IMR-90 (cell line): ENCODE results near the gene PF4V1. TPM values are rescaled to one million over a fixed set of nuclear protein-coding genes. Genes with fewer than 3 reads are reported as not detected.

Experiments
- ATAC-seq: fragments of 200-7000 bp; cut with Tn5 transposase; 2 replicates; pipeline ENCODE4 v1.9.1; 2020; ENCODE audit warnings: low read depth, mild to moderate bottlenecking, moderate library complexity
- BruUV-seq: library from RNA; stranded (reverse); fragments of 400-500 nt; replicated peaks from 2 replicates; lab custom pipeline; 2021; lab: Mats Ljungman, UMichigan
- CTCF ChIA-PET: fragments of 300-600 bp; formaldehyde crosslinking; extraction: SDS; loops from one replicate; lab custom pipeline; 2021; ENCODE audit warnings: antibody characterized with exemption; lab: Yijun Ruan, JAX
- POLR2A ChIA-PET: fragments of 300-600 bp; sonication (Branson Sonifier 250); formaldehyde crosslinking; loops from one replicate; lab custom pipeline; 2022; ENCODE audit warnings: antibody characterized with exemption; ENCODE audit not compliant: unreplicated experiment; lab: Charles Lee
- DNase-seq: peaks from one replicate; pipeline ENCODE4 v3.0.0; 2013
- H2AFZ ChIP-seq: replicated peaks from 2 replicates; pipeline ENCODE3; 2013; ENCODE audit warnings: low read length, mild to moderate bottlenecking; ENCODE audit not compliant: poor library complexity
- H2AK5ac ChIP-seq: 2 replicates; pipeline ENCODE4 v1.6.1; 2013; ENCODE audit warnings: low read depth, low read length, inconsistent platforms
- H2AK9ac ChIP-seq: replicated peaks from 2 replicates; pipeline ENCODE3; 2013; ENCODE audit warnings: mild to moderate bottlenecking, low read depth, low read length, moderate library complexity; ENCODE audit not compliant: poor library complexity
- H2BK120ac ChIP-seq: 2 replicates; pipeline ENCODE4 v1.6.1; 2013; ENCODE audit warnings: low read depth, low read length, inconsistent platforms
- H2BK15ac ChIP-seq: 3 replicates; pipeline ENCODE4 v1.6.1; 2013; ENCODE audit warnings: low read depth, low read length, inconsistent platforms
- H2BK20ac ChIP-seq: 2 replicates; pipeline ENCODE4 v1.6.1; 2013; ENCODE audit warnings: low read depth, mild to moderate bottlenecking, inconsistent platforms, low read length, moderate library complexity
- H2BK5ac ChIP-seq: 2 replicates; pipeline ENCODE4 v1.6.1; 2013; ENCODE audit warnings: mild to moderate bottlenecking, low read depth, low read length, inconsistent platforms; ENCODE audit not compliant: poor library complexity, severe bottlenecking
- H3K14ac ChIP-seq: replicated peaks from 2 replicates; pipeline ENCODE4 v1.6.1; 2013; ENCODE audit warnings: low read depth, low read length, inconsistent platforms
- H3K18ac ChIP-seq: 2 replicates; pipeline ENCODE4 v1.6.1; 2013; ENCODE audit warnings: low read depth, low read length, control low read depth
- H3K23ac ChIP-seq: 2 replicates; pipeline ENCODE4 v1.6.1; 2013; ENCODE audit warnings: low read depth, low read length, inconsistent platforms
- H3K27ac ChIP-seq: 2 replicates; pipeline ENCODE4 v1.5.1; 2013; ENCODE audit warnings: mild to moderate bottlenecking, control low read depth, low read length; ENCODE audit not compliant: insufficient read depth
- H3K27me3 ChIP-seq: 2 replicates; pipeline ENCODE4 v1.6.1; 2013; ENCODE audit warnings: low read length; ENCODE audit not compliant: control insufficient read depth, insufficient read depth
- H3K36me3 ChIP-seq: 2 replicates; pipeline ENCODE4 v1.6.1; 2013; ENCODE audit warnings: low read length, mixed read lengths; ENCODE audit not compliant: control insufficient read depth, insufficient read depth
- H3K4ac ChIP-seq: 2 replicates; pipeline ENCODE4 v1.6.1; 2013; ENCODE audit warnings: low read depth, low read length, inconsistent platforms
- H3K4me1 ChIP-seq: 2 replicates; pipeline ENCODE4 v1.6.1; 2013; ENCODE audit warnings: low read length, mixed read lengths; ENCODE audit not compliant: control insufficient read depth, insufficient read depth
- H3K4me2 ChIP-seq: 2 replicates; pipeline ENCODE4 v1.6.1; 2013; ENCODE audit warnings: low read depth, mild to moderate bottlenecking, control low read depth, low read length, moderate library complexity
- H3K4me3 ChIP-seq: 2 replicates; pipeline ENCODE4 v1.5.1; 2013; ENCODE audit warnings: low read depth, mild to moderate bottlenecking, control low read depth, low read length, moderate library complexity; ENCODE audit not compliant: insufficient read depth
- H3K56ac ChIP-seq: 2 replicates; pipeline ENCODE4 v1.6.1; 2013; ENCODE audit warnings: low read length, inconsistent platforms; ENCODE audit not compliant: insufficient read depth; ENCODE audit errors: extremely low read depth
- H3K79me1 ChIP-seq, 2 experiments: 2 replicates each; pipeline ENCODE4 v1.6.1; 2013; ENCODE audit warnings: low read length in 2 of 2, inconsistent platforms in 1 of 2, low read depth in 1 of 2
- H3K9ac ChIP-seq: 2 replicates; pipeline ENCODE4 v1.6.1; 2013; ENCODE audit warnings: low read depth, low read length, control low read depth
- H3K9me1 ChIP-seq: 2 replicates; pipeline ENCODE4 v1.6.1; 2013; ENCODE audit warnings: low read length, inconsistent platforms; ENCODE audit not compliant: insufficient read depth
- H3K9me3 ChIP-seq: 2 replicates; pipeline ENCODE4 v1.6.1; 2013; ENCODE audit warnings: low read length; ENCODE audit not compliant: control insufficient read depth, insufficient read depth
- H4K20me1 ChIP-seq: 2 replicates; pipeline ENCODE4 v1.6.1; 2013; ENCODE audit warnings: low read length, inconsistent platforms; ENCODE audit not compliant: insufficient read depth
- H4K5ac ChIP-seq: 2 replicates; pipeline ENCODE4 v1.6.1; 2013; ENCODE audit warnings: mild to moderate bottlenecking, low read depth, low read length, control low read depth
- H4K8ac ChIP-seq, 2 experiments: 2 replicates each; pipeline ENCODE4 v1.6.1; 2013; ENCODE audit warnings: low read depth in 2 of 2, low read length in 2 of 2, control low read depth in 1 of 2, inconsistent platforms in 1 of 2
- H4K91ac ChIP-seq: 2 replicates; pipeline ENCODE4 v1.6.1; 2013; ENCODE audit warnings: low read depth, low read length, inconsistent platforms; ENCODE audit not compliant: insufficient read depth
- BHLHE40 ChIP-seq: fragments of 150-350 bp; IDR thresholded peaks from 2 replicates; pipeline ENCODE4 v1.6.1; 2016; ENCODE audit warnings: mild to moderate bottlenecking, low read depth, low read length
- CEBPB ChIP-seq: IDR thresholded peaks from 2 replicates; pipeline ENCODE4 v1.6.1; 2012; ENCODE audit warnings: low read depth, low read length, improper control_type of control experiment
- CHD1 ChIP-seq: IDR thresholded peaks from 2 replicates; pipeline ENCODE4 v1.6.1; 2012; ENCODE audit warnings: low read depth, low read length, improper control_type of control experiment
- CTCF ChIP-seq: conservative IDR thresholded peaks from 2 replicates; pipeline ENCODE4 v1.5.1; 2012; ENCODE audit warnings: mild to moderate bottlenecking, low read depth, low read length, improper control_type of control experiment
- ELK1 ChIP-seq: fragments of 150-350 bp; IDR thresholded peaks from 2 replicates; pipeline ENCODE4 v1.6.1; 2016; ENCODE audit warnings: low read depth, mild to moderate bottlenecking, low read length, moderate library complexity, borderline replicate concordance
- FOS ChIP-seq: fragments of 150-350 bp; IDR thresholded peaks from 2 replicates; pipeline ENCODE4 v1.6.1; 2016; ENCODE audit warnings: low read depth, low read length
- MAFK ChIP-seq: IDR thresholded peaks from 2 replicates; pipeline ENCODE4 v1.6.1; 2012; ENCODE audit warnings: low read depth, low read length, improper control_type of control experiment
- MAZ ChIP-seq: IDR thresholded peaks from 2 replicates; pipeline ENCODE4 v1.6.1; 2012; ENCODE audit warnings: low read depth, mild to moderate bottlenecking, low read length, improper control_type of control experiment, moderate library complexity, borderline replicate concordance
- MXI1 ChIP-seq: IDR thresholded peaks from 2 replicates; pipeline ENCODE4 v1.6.1; 2012; ENCODE audit warnings: low read depth, mild to moderate bottlenecking, low read length, moderate library complexity, borderline replicate concordance
- NFE2L2 ChIP-seq: fragments of 150-350 bp; IDR thresholded peaks from 2 replicates; pipeline ENCODE4 v1.6.1; 2016; ENCODE audit warnings: low read depth, mild to moderate bottlenecking, low read length
- POLR2A ChIP-seq: IDR thresholded peaks from 2 replicates; pipeline ENCODE4 v1.6.1; 2012; ENCODE audit warnings: mild to moderate bottlenecking, low read depth, low read length
- RAD21 ChIP-seq: IDR thresholded peaks from 2 replicates; pipeline ENCODE4 v1.6.1; 2012; ENCODE audit warnings: low read length, improper control_type of control experiment
- RCOR1 ChIP-seq: IDR thresholded peaks from 2 replicates; pipeline ENCODE4 v1.6.1; 2012; ENCODE audit warnings: mild to moderate bottlenecking, low read length, improper control_type of control experiment; ENCODE audit not compliant: insufficient replicate concordance
- RFX5 ChIP-seq: IDR thresholded peaks from 2 replicates; pipeline ENCODE4 v1.8.0; 2012; ENCODE audit warnings: low read depth, mild to moderate bottlenecking, low read length, moderate library complexity
- SMC3 ChIP-seq: fragments of 150-350 bp; IDR thresholded peaks from 2 replicates; pipeline ENCODE4 v1.6.1; 2016; ENCODE audit warnings: low read depth, mild to moderate bottlenecking, antibody characterized with exemption, low read length, moderate library complexity
- USF2 ChIP-seq: fragments of 150-350 bp; IDR thresholded peaks from 2 replicates; pipeline ENCODE4 v1.6.1; 2017; ENCODE audit warnings: mild to moderate bottlenecking, antibody characterized with exemption, low read length, low read depth
- dilution Hi-C: fragments of 300-500 bp; cut with HindIII; formaldehyde crosslinking; loops from one replicate; pipeline ENCODE4 v1.14.3; 2018; ENCODE audit warnings: low sequenced_read_pairs; ENCODE audit not compliant: unreplicated experiment
- in situ Hi-C: fragments of 300-500 bp; cut with MboI; formaldehyde crosslinking; loops from 3 replicates; pipeline ENCODE4 v1.14.3; 2019; ENCODE audit warnings: low sequenced_read_pairs, inconsistent platforms, mixed read lengths
- intact Hi-C: fragments of 100-400 bp; cut with micrococcal nuclease; formaldehyde crosslinking; loops from 2 replicates; pipeline ENCODE4 v1.10.0; 2022
- polyA plus RNA-seq, 3 experiments: library from polyadenylated mRNA; depleted of rRNA; stranded (reverse); fragments of >200 nt; gene quantifications; 2 replicates each; pipeline ENCODE4 v1.2.3, GENCODE V29; 2012; ENCODE audit warnings: low replicate concordance in 1 of 3
- total RNA-seq: library from RNA; depleted of rRNA; stranded (reverse); fragments of >200 nt; gene quantifications from 2 replicates; pipeline ENCODE4 v1.2.3, GENCODE V29; 2012

The PF4V1 gene
- total and polyA plus RNA-seq, 2 of the 4 experiments (the other 2 are of a cell fraction) = not detected

- DNase-seq = no peak
- Histone ChIP-seq H3K4ac (no peak overlapping the region), H4K20me1 (no peaks in the 10 kb centered on the region), H4K91ac (no peak overlapping the region), H2BK15ac (no peak overlapping the region), H3K56ac (no peak overlapping the region), H3K79me1 (no peaks in the 10 kb centered on the region), H4K8ac (no peak overlapping the region), H2AFZ (no peak overlapping the region), H2BK120ac (no peak overlapping the region), H3K4me2 (no peak overlapping the region), H4K5ac (no peak overlapping the region), H3K27me3 (peaks cover 8% of the 10 kb centered on the region), H3K4me3 (no peak overlapping the region), H3K36me3 (no peaks in the 10 kb centered on the region), H2AK5ac (no peak overlapping the region), H2BK20ac (no peak overlapping the region), H3K14ac (no peak overlapping the region), H3K9ac (no peak overlapping the region), H3K18ac (no peak overlapping the region), H2BK5ac (no peak overlapping the region), H3K23ac (no peak overlapping the region), H3K27ac (no peak overlapping the region), H3K9me1 (no peaks in the 10 kb centered on the region), H3K9me3 (no peaks in the 10 kb centered on the region), H2AK9ac (no peak overlapping the region), H3K4me1 (no peaks in the 10 kb centered on the region)
- no TSS peak for BruUV-seq
- no peak for ATAC-seq
- CTCF ChIA-PET = no interaction called here
- no peak for TF ChIP-seq FOS
- no peak for TF ChIP-seq BHLHE40
- no peak for TF ChIP-seq RAD21
- no peak for TF ChIP-seq ELK1
- TF ChIP-seq SMC3 = no peak
- no peak for TF ChIP-seq MAFK
- TF ChIP-seq MXI1 = no peak
- TF ChIP-seq USF2 = no peak
- no peak for TF ChIP-seq CEBPB
- TF ChIP-seq CHD1 = no peak
- no peak for TF ChIP-seq POLR2A
- no peak for TF ChIP-seq CTCF
- TF ChIP-seq NFE2L2 = no peak
- TF ChIP-seq MAZ = no peak
- no peak for TF ChIP-seq RCOR1
- TF ChIP-seq RFX5 = no peak
- dilution Hi-C loops (no loop called here), in situ Hi-C loops (no loop called here), intact Hi-C loops (no loop called here)
- POLR2A ChIA-PET = no interaction called here
These were observed 10.4 kb upstream of the PF4V1 start for GRCh38 chr4:73842696-73843095.
